PFSK-1 (cell line): Measurements from ENCODE around the gene ITGAL.

Experiments used
- FOXP2 ChIP-seq: optimal IDR thresholded peaks from 2 replicates; pipeline ENCODE3; 2011; ENCODE audit warnings: borderline replicate concordance, control low read depth, inconsistent platforms; ENCODE audit not compliant: insufficient read depth; ENCODE audit errors: extremely low read length, extremely low read depth
- POLR2AphosphoS5 ChIP-seq: IDR thresholded peaks from 2 replicates; pipeline ENCODE4 v1.6.1; 2012; ENCODE audit warnings: low read depth, mild to moderate bottlenecking, control low read depth, low read length, moderate library complexity
- REST ChIP-seq, 2 experiments: IDR thresholded peaks; 2 replicates each; pipeline versions ENCODE4 v1.6.1 to v1.8.0; 2011 to 2012; ENCODE audit warnings: low read depth in 2 of 2, low read length in 2 of 2, control low read depth in 1 of 2, inconsistent platforms in 1 of 2, mild to moderate bottlenecking in 1 of 2, moderate library complexity in 1 of 2; ENCODE audit not compliant: insufficient read depth in 1 of 2
- SIN3A ChIP-seq: IDR thresholded peaks from 2 replicates; pipeline ENCODE4 v1.6.1; 2012; ENCODE audit warnings: mild to moderate bottlenecking, low read length, moderate library complexity, borderline replicate concordance; ENCODE audit not compliant: insufficient read depth
- TAF1 ChIP-seq: IDR thresholded peaks from 2 replicates; pipeline ENCODE4 v1.6.1; 2012; ENCODE audit warnings: low read length, control low read depth, borderline replicate concordance; ENCODE audit not compliant: insufficient read depth

Gene ITGAL

DNA sequence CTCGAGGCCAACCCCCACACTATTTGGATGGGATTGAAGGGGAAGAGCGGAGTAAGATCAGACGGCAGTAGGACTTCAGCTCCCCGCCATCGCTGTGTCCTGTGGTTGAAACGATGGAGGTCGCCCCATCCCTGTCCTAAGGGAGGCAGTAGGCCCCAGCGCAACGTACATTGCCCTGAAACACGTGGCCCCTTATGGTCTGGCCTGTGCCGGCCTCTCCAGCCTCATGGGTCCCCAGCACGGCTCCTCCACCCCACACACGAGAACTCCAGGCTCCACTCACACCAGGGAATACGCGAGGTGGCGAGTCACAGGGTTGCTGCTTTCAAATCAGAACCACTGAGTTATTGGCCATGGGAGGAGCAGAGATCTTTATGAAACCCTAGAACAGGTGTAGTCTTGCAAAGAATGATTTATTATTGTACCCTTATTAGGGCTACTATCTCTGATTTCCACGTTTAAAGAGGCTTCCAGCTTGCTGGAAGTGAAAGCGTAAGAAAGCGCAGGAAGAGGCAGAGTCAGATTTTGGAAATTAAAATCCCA, 42.0 kb upstream of the ITGAL start:
- no peak for TF ChIP-seq FOXP2

DNA sequence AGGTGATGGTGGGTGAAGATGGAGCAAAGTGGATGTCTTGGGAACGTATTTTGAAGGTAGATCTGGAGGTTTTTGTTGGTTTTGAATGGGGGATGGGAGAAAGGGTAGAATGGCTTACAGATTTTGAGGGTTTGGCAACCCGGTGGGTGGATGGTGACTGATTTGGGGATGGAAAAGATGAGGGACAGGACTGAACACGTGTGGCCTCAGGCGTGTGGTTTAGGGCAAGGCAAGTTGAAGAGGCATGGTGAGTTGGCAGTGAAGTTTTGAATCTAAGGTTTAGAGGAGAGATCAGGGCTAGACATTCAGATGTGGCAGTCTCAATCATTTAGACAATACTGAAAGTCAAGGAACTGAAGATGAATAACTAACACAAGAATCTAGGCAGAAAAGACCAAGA, 37.7 kb upstream of the ITGAL start:
- TF ChIP-seq SIN3A (no peak), TAF1 (no peak), REST (IDR thresholded peaks at IDR 0.05; ENCODE audit: insufficient read depth in 1 of 2, low read depth in 2 of 2, low read length in 2 of 2) (no peak), FOXP2 (no peak), POLR2AphosphoS5 (no peak)

GRCh38 chr16:30437511-30438046, 35.0 kb upstream of the ITGAL start:
- no peak for TF ChIP-seq TAF1
- no peak for TF ChIP-seq REST (IDR thresholded peaks at IDR 0.05; ENCODE audit: insufficient read depth in 1 of 2, low read depth in 2 of 2, low read length in 2 of 2)
- no peak for TF ChIP-seq SIN3A
- TF ChIP-seq POLR2AphosphoS5, result no peak
- TF ChIP-seq FOXP2, result no peak

DNA sequence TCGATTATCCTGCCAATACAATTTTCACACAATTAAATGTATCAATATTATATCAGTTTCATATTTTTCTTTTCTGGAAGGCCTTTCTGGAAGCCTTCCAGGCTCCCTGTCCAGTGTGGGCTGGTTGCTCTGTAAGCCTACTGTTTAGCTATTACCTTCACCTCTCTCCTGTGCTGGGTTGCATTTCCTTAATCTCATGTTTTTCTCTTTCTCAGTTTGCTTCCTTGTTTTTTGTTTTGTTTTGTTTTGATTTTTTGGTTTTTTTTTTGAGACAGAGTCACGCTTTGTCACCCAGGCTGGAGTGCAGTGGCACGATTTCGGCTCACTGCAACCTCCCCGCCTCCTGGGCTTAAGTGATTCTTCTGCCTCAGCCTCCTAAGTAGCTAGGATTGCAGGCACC, 33.7 kb upstream of the ITGAL start:
- TF ChIP-seq REST (IDR thresholded peaks at IDR 0.05; ENCODE audit: insufficient read depth in 1 of 2, low read depth in 2 of 2, low read length in 2 of 2) (no peak), SIN3A (no peak), FOXP2 (no peak), POLR2AphosphoS5 (no peak), TAF1 (no peak)

DNA sequence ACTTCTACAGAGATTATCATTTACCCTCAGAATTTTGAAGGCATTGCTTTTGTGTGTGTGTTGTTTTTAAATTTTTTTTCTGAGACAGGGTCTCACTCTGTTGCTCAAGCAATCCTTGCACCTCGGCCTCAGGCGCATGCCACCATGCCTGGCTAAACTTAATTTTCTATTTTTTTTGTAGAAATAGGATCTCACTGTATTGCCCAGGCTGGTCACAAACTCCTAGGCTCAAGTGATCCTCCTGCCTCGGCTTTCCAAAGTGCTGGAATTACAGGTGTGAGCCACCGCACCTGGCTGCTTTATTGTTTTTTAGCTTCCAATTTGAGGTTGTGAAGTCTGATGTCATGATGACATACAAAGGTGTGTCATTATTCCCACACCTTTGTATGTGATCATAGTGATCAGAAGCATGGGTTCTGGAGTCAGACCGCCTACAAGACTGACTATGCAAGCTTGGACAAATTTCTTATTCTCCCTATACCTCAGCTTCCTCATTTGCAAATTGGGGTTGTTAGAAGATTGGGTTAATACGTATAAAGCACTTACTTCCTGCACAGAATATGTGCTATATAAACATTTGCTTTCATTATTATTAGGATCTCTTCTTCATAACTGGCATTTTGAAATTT, 32.7 kb upstream of the ITGAL start:
- TF ChIP-seq FOXP2 (no peak), SIN3A (no peak), TAF1 (no peak), REST (IDR thresholded peaks at IDR 0.05; ENCODE audit: insufficient read depth in 1 of 2, low read depth in 2 of 2, low read length in 2 of 2) (no peak), POLR2AphosphoS5 (no peak)
